ENCODE results near the gene FNDC10.

The FNDC10 gene

GRCh38 chr1:1627829-1628753, 28.2 kb upstream of the FNDC10 start:
- DNase-seq = no peak

DNA sequence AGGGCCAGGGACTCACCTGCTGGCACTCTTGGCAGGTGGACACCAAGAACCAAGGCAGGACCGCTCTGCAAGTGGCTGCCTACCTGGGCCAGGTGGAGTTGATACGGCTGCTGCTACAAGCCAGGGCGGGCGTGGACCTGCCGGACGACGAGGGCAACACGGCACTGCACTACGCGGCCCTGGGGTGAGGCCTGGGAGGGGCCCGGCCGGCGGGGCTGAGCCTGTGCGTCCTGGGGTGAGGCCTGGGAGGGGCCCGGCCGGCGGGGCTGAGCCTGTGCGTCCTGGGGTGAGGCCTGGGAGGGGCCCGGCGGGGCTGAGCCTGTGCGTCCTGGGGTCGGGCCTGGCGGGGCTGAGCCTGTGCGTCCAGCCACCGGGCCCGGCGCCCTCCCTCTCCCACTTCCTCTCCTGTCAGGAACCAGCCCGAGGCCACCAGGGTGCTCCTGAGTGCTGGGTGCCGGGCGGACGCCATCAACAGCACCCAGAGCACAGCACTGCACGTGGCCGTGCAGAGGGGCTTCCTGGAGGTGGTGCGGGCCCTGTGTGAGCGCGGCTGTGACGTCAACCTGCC, 27.4 kb upstream of the FNDC10 start:
- no peak for DNase-seq

GRCh38 chr1:1626207-1627141, 26.5 kb upstream of the FNDC10 start:
- DNase-seq = peak; percentile 52

- no peak for DNase-seq
Observed at GRCh38 chr1:1625824-1626206, 25.9 kb upstream of the FNDC10 start.

GRCh38 chr1:1625404-1625775, 25.5 kb upstream of the FNDC10 start:
- DNase-seq = no peak

DNA sequence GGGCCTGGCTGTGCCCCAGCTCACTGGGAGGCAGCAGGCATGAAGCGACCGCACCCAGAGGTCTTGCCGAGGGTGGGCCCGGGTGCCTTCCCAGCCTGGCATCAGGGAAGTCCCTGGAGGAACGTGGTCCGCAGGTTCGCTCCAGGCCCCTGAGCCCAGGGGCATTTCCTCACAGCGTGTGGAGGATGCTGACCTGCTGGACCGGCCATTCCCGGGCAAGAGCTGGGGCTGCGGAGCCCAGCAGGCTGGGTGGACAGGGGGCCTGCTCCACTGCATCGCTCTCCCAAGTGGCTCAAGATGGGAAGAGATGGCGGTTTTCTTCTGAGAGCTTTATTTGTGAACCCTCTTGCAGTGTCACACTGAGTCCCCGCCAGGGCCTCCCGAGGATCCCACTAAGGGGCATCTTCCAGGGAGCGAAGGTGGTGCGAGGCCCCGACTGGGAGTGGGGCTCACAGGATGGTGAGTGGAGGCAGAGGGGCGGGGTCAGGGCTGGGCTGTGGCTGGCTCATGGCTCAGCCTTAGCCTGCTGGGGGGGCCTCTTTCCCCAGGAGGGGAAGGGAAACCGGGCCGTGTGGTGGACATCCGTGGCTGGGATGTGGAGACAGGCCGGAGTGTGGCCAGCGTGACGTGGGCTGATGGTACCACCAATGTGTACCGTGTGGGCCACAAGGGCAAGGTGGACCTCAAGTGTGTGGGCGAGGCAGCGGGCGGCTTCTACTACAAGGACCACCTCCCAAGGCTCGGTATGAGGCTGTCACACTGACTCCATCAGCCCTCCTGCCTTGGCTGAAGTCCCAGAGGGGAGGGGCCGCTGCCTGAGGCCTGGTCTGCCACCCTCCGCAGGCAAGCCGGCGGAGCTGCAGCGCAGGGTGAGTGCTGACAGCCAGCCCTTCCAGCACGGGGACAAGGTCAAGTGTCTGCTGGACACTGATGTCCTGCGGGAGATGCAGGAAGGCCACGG, 24.8 kb upstream of the FNDC10 start:
- DNase-seq = no peak

DNA sequence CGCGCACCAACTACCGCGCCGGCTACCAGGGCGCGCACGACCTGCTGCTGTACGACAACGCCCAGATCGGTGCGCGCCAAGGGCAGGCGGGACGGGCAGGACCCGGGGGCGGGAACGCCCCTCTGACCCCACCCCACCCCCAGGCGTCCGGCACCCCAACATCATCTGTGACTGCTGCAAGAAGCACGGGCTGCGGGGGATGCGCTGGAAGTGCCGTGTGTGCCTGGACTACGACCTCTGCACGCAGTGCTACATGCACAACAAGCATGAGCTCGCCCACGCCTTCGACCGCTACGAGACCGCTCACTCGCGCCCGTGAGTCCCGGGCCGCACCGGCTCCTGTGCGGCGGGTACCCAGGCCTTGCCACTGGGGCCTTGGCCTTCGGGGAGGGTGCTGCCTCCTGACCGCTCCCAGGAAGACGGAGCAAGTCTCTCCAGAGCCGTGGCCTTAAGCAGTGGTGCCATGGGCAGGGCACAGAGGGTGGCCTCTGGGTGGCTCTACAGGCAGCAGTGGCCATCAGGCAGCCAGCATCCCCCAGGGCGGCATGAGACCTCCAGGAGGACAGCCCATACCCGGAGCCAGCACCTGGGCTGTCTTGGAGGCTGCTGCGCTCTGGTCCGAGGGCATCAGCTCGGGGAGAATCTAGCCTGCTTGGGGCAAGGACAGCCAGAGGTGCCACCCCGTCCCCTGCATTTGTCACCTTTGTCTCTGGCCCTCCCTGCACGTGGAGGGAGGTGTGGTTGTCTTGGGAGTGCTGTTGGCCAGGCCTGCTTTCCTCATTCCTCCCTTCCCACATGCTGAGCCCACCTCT, 23.9 kb upstream of the FNDC10 start:
- DNase-seq = no peak

DNA sequence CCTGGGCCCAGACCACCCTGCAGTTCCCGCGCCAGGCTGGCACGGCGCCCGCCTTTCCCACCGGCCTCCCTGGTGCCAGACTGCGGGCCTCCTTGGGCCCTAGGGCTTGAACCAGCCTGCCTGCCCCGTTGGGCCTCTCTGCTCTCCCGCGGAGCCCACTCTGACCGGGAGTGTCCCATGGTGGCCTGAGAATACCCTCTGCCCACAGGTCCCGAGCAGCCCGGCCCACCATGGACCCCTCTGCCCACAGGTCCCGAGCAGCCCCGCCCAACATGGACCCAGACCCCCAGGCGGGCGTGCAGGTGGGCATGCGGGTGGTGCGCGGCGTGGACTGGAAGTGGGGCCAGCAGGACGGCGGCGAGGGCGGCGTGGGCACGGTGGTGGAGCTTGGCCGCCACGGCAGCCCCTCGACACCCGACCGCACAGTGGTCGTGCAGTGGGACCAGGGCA, 23.3 kb upstream of the FNDC10 start:
- DNase-seq = no peak

DNA sequence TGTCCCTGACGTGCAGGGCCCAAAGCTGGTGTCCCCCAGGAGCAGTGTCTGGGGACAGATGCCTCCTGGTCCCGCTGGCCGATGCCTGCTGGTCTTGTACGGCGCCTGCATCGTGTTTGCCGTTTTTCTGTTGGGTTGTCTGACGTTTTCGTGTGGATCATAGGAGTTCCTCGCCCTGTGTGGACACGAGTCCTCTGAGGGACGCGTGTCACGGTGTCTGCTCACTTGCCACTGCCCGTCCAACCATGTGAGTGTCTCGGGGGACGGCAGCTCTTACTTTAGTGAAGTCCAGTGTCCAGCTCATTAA, 22.8 kb upstream of the FNDC10 start:
- DNase-seq = no peak

DNA sequence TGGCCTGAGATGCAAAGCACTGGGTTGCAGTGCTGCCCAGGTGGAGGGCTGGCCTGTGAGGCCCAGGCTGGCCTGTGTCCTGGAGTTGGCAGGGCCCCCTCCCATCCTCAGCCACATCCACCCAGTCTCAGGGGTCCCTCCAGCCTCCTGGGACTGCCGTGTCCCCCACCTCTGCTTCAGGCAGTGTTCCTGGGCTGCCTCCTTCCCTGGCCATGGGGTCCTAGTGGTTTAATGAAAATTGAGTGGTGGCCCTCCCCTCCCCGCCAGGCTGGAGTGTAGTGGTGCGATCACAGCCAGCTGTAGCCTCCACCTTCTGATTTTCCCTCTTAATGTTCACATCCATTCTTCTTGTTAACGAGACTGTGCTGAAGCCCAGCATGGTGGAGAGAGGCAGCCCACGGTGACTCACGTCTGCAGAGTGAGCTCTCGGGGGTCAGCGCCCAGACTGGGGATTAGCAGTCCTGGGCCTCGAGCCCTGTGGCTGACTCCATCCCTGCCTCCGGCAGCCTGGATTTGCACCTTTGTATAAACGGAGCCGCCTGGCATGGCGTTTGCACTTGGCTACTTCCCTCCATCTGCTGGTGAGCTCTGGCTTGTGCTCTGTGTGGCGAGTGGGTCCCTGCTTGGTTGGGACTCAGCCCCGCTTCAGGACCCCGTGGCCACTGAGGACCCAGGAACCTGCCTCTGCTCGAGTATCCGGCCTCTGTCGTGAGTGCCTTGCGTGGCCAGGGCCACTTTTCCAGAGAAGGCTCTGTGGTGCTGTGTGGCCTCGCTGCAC, 22.3 kb upstream of the FNDC10 start:
- DNase-seq = no peak

DNA sequence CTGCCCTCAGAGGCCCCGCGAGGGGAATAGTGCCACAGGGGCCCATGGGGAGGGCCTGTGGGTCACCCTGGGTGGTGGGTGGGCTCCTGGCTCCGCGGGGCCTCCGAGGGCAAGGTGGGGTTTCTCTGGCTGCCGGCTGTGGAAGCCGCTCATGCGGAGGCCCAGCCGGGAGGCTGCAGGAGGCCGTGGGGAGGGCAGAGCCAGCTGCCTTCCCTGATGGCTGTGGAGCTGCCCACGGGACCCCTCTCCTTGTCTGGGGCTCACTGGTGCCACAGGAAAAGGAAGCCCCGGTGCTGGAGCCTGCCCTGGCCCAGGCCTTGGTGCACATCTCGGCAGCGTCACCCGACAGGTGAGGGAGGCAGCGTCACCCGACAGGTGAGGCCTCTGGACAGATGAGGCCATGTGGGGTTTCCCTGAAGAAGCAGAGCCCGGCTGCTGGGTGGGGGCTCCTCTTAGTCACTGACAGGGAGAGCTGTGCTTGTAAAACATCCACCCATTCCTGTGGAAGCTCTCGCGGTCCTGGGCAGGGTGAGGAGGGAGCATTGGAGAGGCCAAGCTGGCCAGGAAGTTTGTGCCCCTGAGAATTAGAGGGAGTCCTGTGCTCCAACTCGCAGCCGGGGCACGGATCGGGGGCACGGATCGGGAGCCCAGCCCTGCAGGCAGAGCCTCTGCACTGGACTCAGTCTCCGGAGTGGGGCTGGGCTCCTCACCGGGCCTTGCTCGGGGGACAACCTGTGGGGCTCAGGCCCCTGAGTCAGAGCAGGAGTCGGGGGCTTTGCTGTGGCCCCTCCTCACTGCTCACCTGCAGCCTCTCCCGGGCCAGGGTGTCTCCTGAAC, 21.5 kb upstream of the FNDC10 start:
- DNase-seq = no peak

GRCh38 chr1:1620433-1621139, 20.7 kb upstream of the FNDC10 start:
- DNase-seq = no peak

GRCh38 chr1:1619917-1620361, 20.0 kb upstream of the FNDC10 start:
- DNase-seq = no peak

GRCh38 chr1:1618396-1619068, 18.6 kb upstream of the FNDC10 start:
- no peak for DNase-seq

DNA sequence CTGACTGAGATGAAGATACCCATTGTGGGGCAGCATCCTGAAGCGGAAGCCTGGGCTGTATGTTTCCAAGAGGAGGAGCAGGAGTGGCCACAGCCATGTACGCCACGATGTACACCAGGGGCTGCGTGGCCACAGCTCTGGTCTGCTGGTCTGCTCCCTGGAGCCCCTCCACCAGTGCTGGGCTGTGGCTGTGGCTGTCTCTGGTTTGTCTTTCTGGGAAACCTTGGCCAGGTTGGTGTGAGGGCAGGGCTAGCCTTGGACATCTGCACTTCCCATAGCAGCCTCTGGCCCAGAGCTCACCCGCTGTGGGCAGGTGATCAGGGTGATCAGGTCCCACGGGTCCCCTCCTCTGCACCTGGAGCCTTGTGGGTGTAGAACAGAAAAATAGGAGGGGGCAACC, 18.0 kb upstream of the FNDC10 start:
- DNase-seq = no peak

DNA sequence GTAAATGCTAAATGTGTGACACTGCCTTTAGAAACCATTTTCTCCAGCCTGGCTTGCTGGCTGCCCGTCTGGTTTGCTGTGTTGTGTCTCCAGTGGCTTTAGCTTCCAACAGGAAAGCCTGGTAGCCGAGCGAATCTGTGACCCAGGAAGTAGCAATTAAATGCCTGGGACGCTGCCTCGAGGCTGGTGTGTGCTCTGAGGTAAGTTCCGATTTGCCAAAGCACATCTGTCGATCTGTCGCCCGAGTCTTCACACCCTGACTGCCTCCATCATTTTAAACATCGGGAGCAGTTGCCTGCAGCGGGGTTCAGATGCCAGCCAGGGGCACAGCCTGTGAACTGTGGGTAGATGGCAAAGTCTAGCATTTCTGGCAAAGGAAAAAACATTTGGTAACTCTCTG, 17.6 kb upstream of the FNDC10 start:
- no peak for DNase-seq

GRCh38 chr1:1616838-1617237, 16.9 kb upstream of the FNDC10 start:
- no peak for DNase-seq

GRCh38 chr1:1616045-1616790, 16.3 kb upstream of the FNDC10 start:
- DNase-seq = no peak
